Ascending aorta (tissue), 2 donors: Measurements from ENCODE around the gene NGDN. TPM values are rescaled to one million over a fixed set of nuclear protein-coding genes. Genes with fewer than 3 reads are reported as not detected.

Experiments used
- DNase-seq, 2 donors: peaks; one replicate each; pipeline ENCODE4 v3.0.0-alpha.2; 2019; ENCODE audit warnings: low spot score in 2 of 2
- H3K27ac ChIP-seq, 2 donors: fragments of 200-600 bp; sonication (generic); one replicate each; pipeline ENCODE4 v1.5.1; 2016 to 2017; ENCODE audit warnings: mild to moderate bottlenecking in 1 of 2
- H3K27me3 ChIP-seq: fragments of 200-600 bp; sonication (generic); one replicate; pipeline ENCODE4 v1.5.1; 2017
- H3K36me3 ChIP-seq, 2 donors: fragments of 200-600 bp; sonication (generic); one replicate each; pipeline ENCODE4 v1.5.1; 2016
- H3K4me1 ChIP-seq, 2 donors: fragments of 200-600 bp; sonication (generic); one replicate each; pipeline ENCODE4 v1.5.1; 2016 to 2017; ENCODE audit warnings: mild to moderate bottlenecking in 1 of 2
- H3K4me3 ChIP-seq, 2 donors: fragments of 200-600 bp; sonication (generic); one replicate each; pipeline ENCODE4 v1.5.1; 2016 to 2017; ENCODE audit warnings: mild to moderate bottlenecking in 1 of 2
- H3K9me3 ChIP-seq, 2 donors: fragments of 200-600 bp; sonication (generic); one replicate each; pipeline ENCODE4 v1.5.1; 2016
- intact Hi-C: fragments of 100-400 bp; cut with DNase I; formaldehyde crosslinking; loops from one replicate; pipeline ENCODE4 v1.15.1; 2023
- total RNA-seq: library from RNA; depleted of rRNA; stranded (reverse); fragments of >200 nt; gene quantifications from one replicate; pipeline ENCODE4 v1.1.0, GENCODE V29; 2016
- TF ChIP-seq, protein P1 (sequence below), 3 experiments: fragments of 200-600 bp in 2 of 3; fragments of 450-650 bp in 1 of 3; sonication (generic) in 2 of 3; IDR thresholded peaks; one replicate each; pipeline ENCODE4 v1.5.1; 2016 to 2019; ENCODE audit warnings: antibody characterized with exemption in 3 of 3, mild to moderate bottlenecking in 1 of 3, moderate library complexity in 1 of 3

The NGDN gene
- total RNA-seq, 1 donor from 2014 or later, result 7.8 TPM

DNA sequence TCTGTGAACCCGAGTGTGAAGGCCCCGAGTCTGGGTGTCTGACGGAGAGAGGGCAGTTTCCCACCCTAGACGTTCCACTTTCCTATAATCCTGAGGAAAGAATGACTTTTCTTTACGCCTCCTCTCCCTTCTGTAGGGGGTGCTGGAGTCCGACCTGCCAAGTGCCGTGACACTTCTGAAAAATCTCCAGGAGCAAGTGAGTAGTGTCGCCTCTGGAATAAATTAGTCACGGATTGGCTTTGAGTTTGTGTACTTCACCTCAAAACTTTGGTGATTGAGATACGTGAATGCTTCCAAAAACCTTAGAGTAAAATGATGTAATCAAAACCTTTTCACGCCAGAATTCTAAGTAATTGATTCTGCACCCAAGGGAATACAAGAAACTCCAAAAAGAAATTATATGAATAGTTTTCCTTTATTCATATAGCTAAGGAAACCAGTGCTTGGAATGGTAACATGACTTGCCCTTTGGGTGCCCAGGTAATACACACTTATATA lies 452 bp downstream of the NGDN start:
- Histone ChIP-seq H3K36me3 (peaks cover 30 to 39% of the 10 kb centered on the region in 2 donors), H3K4me1 (peaks cover 0 to 7% of the 10 kb centered on the region in 2 donors), H3K4me3 (peak overlapping the region; percentile 87 to 94), H3K27ac (peak overlapping the region; percentile 83 to 85), H3K9me3 (no peaks in the 10 kb centered on the region), H3K27me3 (no peaks in the 10 kb centered on the region)
- no peak for DNase-seq
- intact Hi-C loops, result loop anchor here (1.0 to 10.0 kb wide), 6 partner anchors 87 to 645 kb away; partner anchors contain the start of genes DCAF11, EFS, NRL and PABPN1
- TF ChIP-seq, protein P1, sequence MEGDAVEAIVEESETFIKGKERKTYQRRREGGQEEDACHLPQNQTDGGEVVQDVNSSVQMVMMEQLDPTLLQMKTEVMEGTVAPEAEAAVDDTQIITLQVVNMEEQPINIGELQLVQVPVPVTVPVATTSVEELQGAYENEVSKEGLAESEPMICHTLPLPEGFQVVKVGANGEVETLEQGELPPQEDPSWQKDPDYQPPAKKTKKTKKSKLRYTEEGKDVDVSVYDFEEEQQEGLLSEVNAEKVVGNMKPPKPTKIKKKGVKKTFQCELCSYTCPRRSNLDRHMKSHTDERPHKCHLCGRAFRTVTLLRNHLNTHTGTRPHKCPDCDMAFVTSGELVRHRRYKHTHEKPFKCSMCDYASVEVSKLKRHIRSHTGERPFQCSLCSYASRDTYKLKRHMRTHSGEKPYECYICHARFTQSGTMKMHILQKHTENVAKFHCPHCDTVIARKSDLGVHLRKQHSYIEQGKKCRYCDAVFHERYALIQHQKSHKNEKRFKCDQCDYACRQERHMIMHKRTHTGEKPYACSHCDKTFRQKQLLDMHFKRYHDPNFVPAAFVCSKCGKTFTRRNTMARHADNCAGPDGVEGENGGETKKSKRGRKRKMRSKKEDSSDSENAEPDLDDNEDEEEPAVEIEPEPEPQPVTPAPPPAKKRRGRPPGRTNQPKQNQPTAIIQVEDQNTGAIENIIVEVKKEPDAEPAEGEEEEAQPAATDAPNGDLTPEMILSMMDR (IDR thresholded peaks at IDR 0.05), result no peak

DNA sequence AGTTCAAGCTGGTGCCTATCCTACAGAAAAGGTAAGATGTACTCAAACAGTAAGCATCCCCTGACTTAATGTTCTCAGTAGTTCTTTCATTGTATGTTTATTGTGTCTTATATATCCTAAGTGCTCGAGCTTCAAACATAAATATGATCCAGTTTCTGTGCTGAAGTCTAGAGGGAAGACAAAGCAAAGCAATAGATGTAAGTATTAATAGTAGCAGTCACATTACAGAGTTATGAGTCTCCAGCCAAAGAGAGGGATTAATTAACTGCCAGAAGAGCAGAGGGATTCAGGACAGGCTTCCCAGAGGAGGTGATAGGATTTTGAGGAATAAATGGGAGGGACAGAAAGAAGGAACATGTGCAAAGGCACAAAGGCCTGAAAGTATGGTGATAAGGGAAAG lies 1.4 kb downstream of the NGDN start:
- H3K9me3 ChIP-seq, result no peaks in the 10 kb centered on the region
- TF ChIP-seq, protein P1 (IDR thresholded peaks at IDR 0.05), result no peak
- H3K27ac ChIP-seq, result no peak overlapping the region
- no peaks in the 10 kb centered on the region for H3K27me3 ChIP-seq
- intact Hi-C loops, result loop anchor here (10.0 kb wide), 1 partner anchor 644 kb away; the partner anchor contains the start of genes DCAF11 and NRL
- no peak overlapping the region for H3K4me3 ChIP-seq
- DNase-seq, result no peak
- H3K36me3 ChIP-seq, result peaks cover 40 to 49% of the 10 kb centered on the region in 2 donors
- peaks cover 0 to 7% of the 10 kb centered on the region in 2 donors for H3K4me1 ChIP-seq

DNA sequence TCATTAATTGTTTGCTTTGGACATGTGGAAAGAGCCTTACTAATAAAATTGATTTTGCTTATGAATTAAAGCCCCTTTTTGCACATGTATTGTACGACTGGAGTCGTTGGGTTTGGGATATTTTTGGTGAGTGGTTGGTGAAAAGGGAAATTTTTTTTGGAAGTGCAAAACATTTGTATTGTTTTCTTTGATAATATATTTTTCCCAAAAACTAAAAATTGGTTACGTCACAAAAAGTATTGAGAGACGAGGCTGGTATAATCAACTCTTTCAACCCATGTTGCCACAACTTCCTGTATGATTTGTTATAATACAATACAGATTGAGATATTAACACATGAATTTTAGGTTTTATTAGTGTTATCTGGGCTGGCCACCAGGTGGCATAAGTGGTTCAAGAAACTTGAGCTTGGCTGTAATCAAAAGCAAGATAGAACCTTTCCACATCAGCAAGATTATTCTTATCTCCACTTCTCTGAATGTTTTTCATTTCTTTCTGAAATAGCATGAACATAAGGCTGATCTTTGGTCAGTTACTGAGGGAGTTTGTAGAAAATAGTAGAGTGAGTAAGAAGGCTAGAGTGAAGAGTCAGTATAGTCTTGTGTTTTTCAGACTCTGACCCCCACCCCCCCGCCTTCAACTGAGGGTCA lies 8.7 kb downstream of the NGDN start:
- H3K4me1 ChIP-seq, result no peaks in the 10 kb centered on the region
- H3K27me3 ChIP-seq, result no peaks in the 10 kb centered on the region
- intact Hi-C loops, result loop anchor here (1.0 to 10.0 kb wide), 2 partner anchors 84 to 637 kb away; partner anchors contain the start of genes DCAF11 and NRL
- H3K27ac ChIP-seq, result no peak overlapping the region
- H3K36me3 ChIP-seq, result peaks cover 48 to 59% of the 10 kb centered on the region in 2 donors
- H3K4me3 ChIP-seq, result no peak overlapping the region
- TF ChIP-seq, protein P1 (IDR thresholded peaks at IDR 0.05), result peak; percentile 42 to 67 (median 62)
- H3K9me3 ChIP-seq, result no peaks in the 10 kb centered on the region
- peak in 1 of 2 donors; percentile 73 for DNase-seq

DNA sequence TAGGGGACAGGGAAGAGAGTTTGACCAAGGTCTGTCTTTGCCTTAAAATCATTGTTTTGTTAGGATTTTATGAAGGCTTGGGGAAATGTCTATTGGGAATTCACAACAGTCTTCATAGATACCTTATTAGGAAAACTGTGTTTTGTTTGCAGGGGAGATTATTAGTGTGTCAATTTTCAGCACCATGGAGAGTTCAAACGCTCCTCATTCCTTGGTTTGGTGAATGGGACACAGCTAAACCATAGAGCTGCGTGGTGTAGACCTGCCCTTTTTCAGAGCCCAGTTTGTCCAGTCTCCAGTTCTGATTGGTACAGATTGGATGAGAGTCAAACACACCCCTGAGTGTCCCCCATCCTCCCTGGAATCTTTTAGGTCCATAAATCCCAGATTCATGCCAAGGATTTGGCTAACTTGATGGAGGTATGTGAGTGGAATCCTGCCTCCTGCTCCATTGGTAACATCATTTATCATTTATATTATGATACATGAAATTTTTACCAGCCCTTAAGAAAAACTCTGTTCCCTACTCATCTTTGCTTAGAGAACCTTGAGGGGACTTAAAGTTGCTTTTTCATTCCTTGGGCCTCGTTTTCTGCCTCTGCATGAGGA lies 12.0 kb downstream of the NGDN start:
- Histone ChIP-seq H3K27ac (no peak overlapping the region), H3K27me3 (no peaks in the 10 kb centered on the region), H3K4me1 (no peaks in the 10 kb centered on the region), H3K36me3 (peaks cover 25 to 31% of the 10 kb centered on the region in 2 donors), H3K4me3 (no peak overlapping the region), H3K9me3 (no peaks in the 10 kb centered on the region)
- TF ChIP-seq, protein P1 (IDR thresholded peaks at IDR 0.05), result no peak
- no peak for DNase-seq
- intact Hi-C loops, result no loop called here

DNA sequence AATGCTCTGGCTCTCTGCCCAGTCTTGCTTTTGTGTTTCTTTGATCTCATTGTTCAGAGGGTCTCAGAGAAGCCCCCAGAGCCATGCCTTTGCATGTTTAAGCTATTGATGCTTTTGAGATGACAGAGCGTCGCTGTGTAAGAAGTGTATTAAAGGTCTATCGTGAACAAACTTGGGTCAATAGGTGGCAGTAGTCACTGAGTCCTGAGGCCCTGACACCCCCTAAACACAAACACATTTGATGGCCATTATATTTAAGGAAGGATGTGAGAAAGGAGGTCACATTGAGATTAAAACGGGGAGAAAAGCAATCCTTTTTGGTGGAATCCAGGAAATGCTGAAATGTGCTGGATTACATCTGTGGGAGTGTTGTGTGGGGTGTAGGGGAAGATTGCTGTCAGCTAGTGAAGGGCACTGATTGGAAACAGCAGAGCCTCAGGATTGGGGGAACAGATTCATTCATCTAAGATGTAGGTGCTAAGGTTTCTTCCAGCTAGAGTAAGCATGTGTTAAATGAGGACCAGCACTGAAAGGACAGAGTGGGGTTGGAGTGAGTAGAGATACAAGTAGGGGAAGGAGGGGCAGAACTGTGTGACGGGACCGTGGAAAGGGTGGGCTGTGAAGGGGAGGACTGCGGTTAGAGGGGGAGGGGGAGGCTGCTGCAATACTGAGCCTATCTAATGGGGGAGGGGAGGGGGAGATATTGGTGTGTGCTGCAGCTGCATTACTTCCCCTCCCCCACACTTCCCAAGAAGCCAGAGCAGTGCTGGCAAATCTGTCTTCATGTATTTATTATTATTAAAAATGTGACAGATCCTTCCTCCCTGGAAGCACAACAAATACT lies 12.7 kb downstream of the NGDN start:
- H3K27me3 ChIP-seq, result no peaks in the 10 kb centered on the region
- H3K4me3 ChIP-seq, result no peak overlapping the region
- DNase-seq, result no peak
- intact Hi-C loops, result no loop called here
- no peaks in the 10 kb centered on the region for H3K4me1 ChIP-seq
- H3K9me3 ChIP-seq, result no peaks in the 10 kb centered on the region
- TF ChIP-seq, protein P1 (IDR thresholded peaks at IDR 0.05), result no peak
- no peak overlapping the region for H3K27ac ChIP-seq
- H3K36me3 ChIP-seq, result peaks cover 17 to 25% of the 10 kb centered on the region in 2 donors
